ENCODE measurements around the gene ANKLE1.

The ANKLE1 gene

GRCh38 chr19:17281391-17282304 lies at the start of gene ANKLE1:
Gene ANKLE1 (plus strand): TSS chr19:17281901. CDS start chr19:17281921, 20 bp downstream.
- DNase-seq = no peak

GRCh38 chr19:17232258-17232657 lies 49.4 kb upstream of the ANKLE1 start:
- no peak for DNase-seq

GRCh38 chr19:17234911-17235299 lies 46.8 kb upstream of the ANKLE1 start:
- DNase-seq = peak in 1 of 2 experiments; percentile 20

GRCh38 chr19:17235300-17235970 lies 46.3 kb upstream of the ANKLE1 start:
- DNase-seq = peak; percentile 38 to 68

GRCh38 chr19:17235971-17236777 lies 45.5 kb upstream of the ANKLE1 start:
- peak; percentile 53 to 68 for DNase-seq

GRCh38 chr19:17236811-17237543 lies 44.7 kb upstream of the ANKLE1 start:
- DNase-seq = no peak

GRCh38 chr19:17237747-17238706 lies 43.7 kb upstream of the ANKLE1 start:
- DNase-seq = no peak

- no peak for DNase-seq
These were observed 41.5 kb upstream of the ANKLE1 start for GRCh38 chr19:17240062-17240752.

- no peak for DNase-seq
These were observed 40.8 kb upstream of the ANKLE1 start for GRCh38 chr19:17240826-17241399.

GRCh38 chr19:17242431-17243208 lies 39.1 kb upstream of the ANKLE1 start:
- no peak for DNase-seq

GRCh38 chr19:17243211-17243829 lies 38.4 kb upstream of the ANKLE1 start:
- no peak for DNase-seq

- no peak for DNase-seq
These were observed 37.7 kb upstream of the ANKLE1 start for GRCh38 chr19:17243830-17244617.

GRCh38 chr19:17244618-17245534 lies 36.8 kb upstream of the ANKLE1 start:
- no peak for DNase-seq

GRCh38 chr19:17245535-17245984 lies 36.1 kb upstream of the ANKLE1 start, which contains the start of gene NR2F6:
Gene NR2F6 (minus strand): TSS chr19:17245919. CDS start chr19:17245220, 699 bp downstream.
- no peak for DNase-seq

GRCh38 chr19:17246681-17247425 lies 34.8 kb upstream of the ANKLE1 start:
- peak in 1 of 2 experiments; percentile 56 for DNase-seq
